Eye (tissue), 1 donor: ENCODE measurements around the gene CHKB.
A peak's percentile ranks its signal among the peaks of the same experiment; 100 is the strongest.

Source experiments
- DNase-seq: peaks from one replicate; pipeline ENCODE4 v3.0.0-alpha.2; 2015

The CHKB gene

GRCh38 chr22:50571264-50572175 is 11.1 kb downstream of the CHKB start:
- no peak for DNase-seq

- no peak for DNase-seq
Measured at GRCh38 chr22:50570861-50571260, 11.8 kb downstream of the CHKB start.

- no peak for DNase-seq
Measured at GRCh38 chr22:50569896-50570535, 12.6 kb downstream of the CHKB start.

GRCh38 chr22:50569041-50569459 is 13.6 kb downstream of the CHKB start:
- DNase-seq, result no peak

GRCh38 chr22:50568626-50569025 is 14.0 kb downstream of the CHKB start:
- DNase-seq, result no peak

- DNase-seq, result no peak
Measured at GRCh38 chr22:50567721-50568252, 14.9 kb downstream of the CHKB start.

GRCh38 chr22:50564289-50564688 is 18.4 kb downstream of the CHKB start:
- no peak for DNase-seq

GRCh38 chr22:50563413-50564160 is 19.1 kb downstream of the CHKB start:
- no peak for DNase-seq

GRCh38 chr22:50562523-50563412 is 19.9 kb downstream of the CHKB start, which contains the start of gene SYCE3:
Gene SYCE3 (minus strand): TSS chr22:50562919. CDS start chr22:50556405, 6,514 bp downstream.
- DNase-seq, result peak; percentile 99

- DNase-seq, result no peak
Measured at GRCh38 chr22:50561401-50562358, 21.0 kb downstream of the CHKB start.

- DNase-seq, result no peak
Measured at GRCh38 chr22:50560034-50560433, 22.6 kb downstream of the CHKB start.

- DNase-seq, result no peak
Measured at GRCh38 chr22:50556703-50557102, 25.9 kb downstream of the CHKB start.

- DNase-seq, result no peak
Measured at GRCh38 chr22:50553310-50553709, 29.3 kb downstream of the CHKB start.

GRCh38 chr22:50551160-50551752 is 31.4 kb downstream of the CHKB start:
- no peak for DNase-seq

- DNase-seq, result no peak
Measured at GRCh38 chr22:50550395-50550794, 32.3 kb downstream of the CHKB start.

- DNase-seq, result no peak
Measured at GRCh38 chr22:50548921-50549790, 33.5 kb downstream of the CHKB start.

GRCh38 chr22:50548040-50548920 is 34.4 kb downstream of the CHKB start:
- peak; percentile 54 for DNase-seq
